ENCODE data around the gene BBLN.

BBLN gene

DNA sequence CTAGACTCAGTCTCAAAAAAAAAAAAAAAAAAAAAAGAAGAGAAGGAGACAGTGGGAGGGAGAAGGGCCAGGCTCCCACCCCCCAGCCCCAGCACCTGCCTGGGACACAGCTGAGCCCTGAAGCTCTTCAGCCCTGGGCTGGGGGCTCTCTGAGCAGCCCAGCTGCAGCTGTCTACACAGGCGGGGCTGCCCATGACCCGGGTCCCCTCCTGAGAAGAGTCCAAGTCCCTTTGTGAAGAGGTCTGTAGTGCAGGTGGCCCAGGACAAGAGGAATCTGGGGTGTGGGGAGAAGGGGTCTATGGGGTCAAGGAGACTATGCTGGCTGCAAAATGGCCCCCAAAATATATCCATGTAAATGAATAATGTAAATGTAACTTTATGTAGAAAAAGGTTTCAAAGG lies 17.5 kb upstream of the BBLN start:
- TF ChIP-seq, protein P1, sequence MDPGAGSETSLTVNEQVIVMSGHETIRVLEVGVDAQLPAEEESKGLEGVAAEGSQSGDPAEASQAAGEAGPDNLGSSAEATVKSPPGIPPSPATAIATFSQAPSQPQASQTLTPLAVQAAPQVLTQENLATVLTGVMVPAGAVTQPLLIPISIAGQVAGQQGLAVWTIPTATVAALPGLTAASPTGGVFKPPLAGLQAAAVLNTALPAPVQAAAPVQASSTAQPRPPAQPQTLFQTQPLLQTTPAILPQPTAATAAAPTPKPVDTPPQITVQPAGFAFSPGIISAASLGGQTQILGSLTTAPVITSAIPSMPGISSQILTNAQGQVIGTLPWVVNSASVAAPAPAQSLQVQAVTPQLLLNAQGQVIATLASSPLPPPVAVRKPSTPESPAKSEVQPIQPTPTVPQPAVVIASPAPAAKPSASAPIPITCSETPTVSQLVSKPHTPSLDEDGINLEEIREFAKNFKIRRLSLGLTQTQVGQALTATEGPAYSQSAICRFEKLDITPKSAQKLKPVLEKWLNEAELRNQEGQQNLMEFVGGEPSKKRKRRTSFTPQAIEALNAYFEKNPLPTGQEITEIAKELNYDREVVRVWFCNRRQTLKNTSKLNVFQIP (CRISPR knock-in tag; IDR thresholded peaks at IDR 0.05; ENCODE audit: borderline replicate concordance, low read depth) = no peak
- TF ChIP-seq ESRRG (CRISPR knock-in tag; IDR thresholded peaks at IDR 0.05) (no peak), RARB (CRISPR knock-in tag; IDR thresholded peaks at IDR 0.05) (no peak), ZC3H10 (CRISPR knock-in tag; IDR thresholded peaks at IDR 0.05) (no peak), ZFP3 (CRISPR knock-in tag; IDR thresholded peaks at IDR 0.05) (no peak), ZNF8 (CRISPR knock-in tag; IDR thresholded peaks at IDR 0.05) (no peak), TOX (CRISPR knock-in tag; IDR thresholded peaks at IDR 0.05; ENCODE audit: borderline replicate concordance) (no peak), ZNF565 (CRISPR knock-in tag; conservative IDR thresholded peaks at IDR 0.05; ENCODE audit: low read depth) (no peak)
- no peak for ATAC-seq

DNA sequence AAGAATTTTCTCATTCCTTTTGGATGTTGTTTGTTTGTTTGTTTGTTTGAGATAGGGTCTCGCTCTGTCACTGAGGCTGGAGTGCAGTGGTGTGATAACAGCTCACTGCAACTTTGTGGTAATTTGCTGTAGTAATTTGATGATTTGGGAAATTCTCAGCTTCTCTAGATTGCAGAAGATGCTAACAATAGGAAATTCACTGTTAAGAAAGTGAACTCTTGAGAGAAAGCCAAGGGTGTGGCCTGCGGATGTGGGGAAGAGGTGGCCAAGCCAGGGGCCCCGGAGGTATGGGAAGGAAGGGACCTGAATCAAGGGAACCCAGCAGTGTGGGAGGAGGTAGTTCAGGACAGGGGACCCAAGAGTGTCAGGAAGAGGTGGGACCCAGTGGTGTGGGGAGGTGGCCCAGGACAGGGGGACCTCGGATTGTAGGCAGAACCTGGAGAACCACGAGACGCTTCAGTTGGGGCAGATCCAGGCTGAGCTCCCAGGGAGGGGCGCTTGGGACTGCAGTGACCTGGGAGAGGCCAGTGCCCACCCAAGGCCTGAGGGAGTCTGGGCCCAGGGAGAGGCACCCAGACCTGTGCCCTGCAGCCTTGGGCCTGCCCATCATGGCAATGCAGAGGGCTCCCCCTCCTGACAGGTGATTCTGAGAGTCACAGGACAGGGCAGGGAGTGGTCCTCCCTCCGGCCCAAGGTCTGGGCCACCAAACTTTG lies 16.4 kb upstream of the BBLN start:
- no peak for TF ChIP-seq PPARA (CRISPR knock-in tag; IDR thresholded peaks at IDR 0.05; ENCODE audit: borderline replicate concordance)
- no peak for TF ChIP-seq GLIS3 (CRISPR knock-in tag; IDR thresholded peaks at IDR 0.05)
- no peak for TF ChIP-seq ESRRG (CRISPR knock-in tag; IDR thresholded peaks at IDR 0.05)
- TF ChIP-seq, protein P2, sequence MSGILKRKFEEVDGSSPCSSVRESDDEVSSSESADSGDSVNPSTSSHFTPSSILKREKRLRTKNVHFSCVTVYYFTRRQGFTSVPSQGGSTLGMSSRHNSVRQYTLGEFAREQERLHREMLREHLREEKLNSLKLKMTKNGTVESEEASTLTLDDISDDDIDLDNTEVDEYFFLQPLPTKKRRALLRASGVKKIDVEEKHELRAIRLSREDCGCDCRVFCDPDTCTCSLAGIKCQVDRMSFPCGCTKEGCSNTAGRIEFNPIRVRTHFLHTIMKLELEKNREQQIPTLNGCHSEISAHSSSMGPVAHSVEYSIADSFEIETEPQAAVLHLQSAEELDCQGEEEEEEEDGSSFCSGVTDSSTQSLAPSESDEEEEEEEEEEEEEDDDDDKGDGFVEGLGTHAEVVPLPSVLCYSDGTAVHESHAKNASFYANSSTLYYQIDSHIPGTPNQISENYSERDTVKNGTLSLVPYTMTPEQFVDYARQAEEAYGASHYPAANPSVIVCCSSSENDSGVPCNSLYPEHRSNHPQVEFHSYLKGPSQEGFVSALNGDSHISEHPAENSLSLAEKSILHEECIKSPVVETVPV (CRISPR knock-in tag; IDR thresholded peaks at IDR 0.05) = no peak
- TF ChIP-seq RARB (CRISPR knock-in tag; IDR thresholded peaks at IDR 0.05) = no peak
- no peak for TF ChIP-seq SNAI2 (CRISPR knock-in tag; IDR thresholded peaks at IDR 0.05)
- TF ChIP-seq, protein P3, sequence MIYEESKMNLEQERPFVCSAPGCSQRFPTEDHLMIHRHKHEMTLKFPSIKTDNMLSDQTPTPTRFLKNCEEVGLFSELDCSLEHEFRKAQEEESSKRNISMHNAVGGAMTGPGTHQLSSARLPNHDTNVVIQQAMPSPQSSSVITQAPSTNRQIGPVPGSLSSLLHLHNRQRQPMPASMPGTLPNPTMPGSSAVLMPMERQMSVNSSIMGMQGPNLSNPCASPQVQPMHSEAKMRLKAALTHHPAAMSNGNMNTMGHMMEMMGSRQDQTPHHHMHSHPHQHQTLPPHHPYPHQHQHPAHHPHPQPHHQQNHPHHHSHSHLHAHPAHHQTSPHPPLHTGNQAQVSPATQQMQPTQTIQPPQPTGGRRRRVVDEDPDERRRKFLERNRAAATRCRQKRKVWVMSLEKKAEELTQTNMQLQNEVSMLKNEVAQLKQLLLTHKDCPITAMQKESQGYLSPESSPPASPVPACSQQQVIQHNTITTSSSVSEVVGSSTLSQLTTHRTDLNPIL (CRISPR knock-in tag; IDR thresholded peaks at IDR 0.05; ENCODE audit: low read depth) = no peak
- TF ChIP-seq ZNF8 (CRISPR knock-in tag; IDR thresholded peaks at IDR 0.05) = no peak
- TF ChIP-seq ZFP3 (CRISPR knock-in tag; IDR thresholded peaks at IDR 0.05) = no peak
- no peak for ATAC-seq

DNA sequence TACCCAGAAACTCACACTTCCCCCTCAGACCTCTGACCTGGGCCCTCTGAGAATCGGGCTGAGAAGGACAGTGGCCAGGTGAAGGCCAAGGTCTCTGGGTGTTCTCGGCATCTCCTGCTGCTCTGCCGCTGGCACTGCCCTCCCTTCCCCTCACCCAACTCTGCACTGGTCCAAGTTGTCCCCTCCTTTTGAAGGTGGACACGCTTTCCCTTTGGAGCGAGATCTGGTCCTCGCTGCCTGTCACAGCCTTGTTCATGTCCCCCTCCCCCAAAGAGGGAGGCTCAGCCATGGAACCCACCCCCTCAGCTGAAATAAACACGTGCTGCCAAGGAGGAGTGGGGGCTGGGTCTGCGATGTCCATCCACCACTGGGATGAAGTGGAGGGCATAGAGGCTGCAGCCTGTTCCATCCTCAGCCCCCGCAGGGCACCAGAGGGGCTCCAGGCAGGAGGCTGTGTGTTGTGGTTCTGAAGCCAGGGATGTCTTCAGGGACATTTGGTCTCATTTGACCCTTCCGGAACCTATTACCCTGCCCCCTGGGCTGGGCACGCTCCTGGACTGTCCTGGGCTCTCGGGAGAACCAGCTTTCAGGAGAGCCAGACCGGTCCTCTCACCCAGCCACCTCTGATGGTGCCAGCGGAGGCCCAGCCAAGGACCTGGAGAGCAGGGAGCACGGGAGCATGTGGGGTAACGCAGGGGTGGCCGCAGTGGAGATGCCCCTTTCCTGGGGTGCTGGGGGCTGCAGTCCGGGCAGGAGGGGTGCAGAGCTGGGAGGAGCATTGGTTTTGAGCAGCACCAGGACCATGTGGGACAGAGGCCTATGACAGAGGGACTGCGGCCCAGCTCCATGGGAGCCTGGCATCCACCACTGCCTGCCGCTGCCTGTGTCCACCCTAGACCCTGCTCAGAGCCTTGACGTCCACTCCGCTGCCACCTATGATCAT lies 15.6 kb upstream of the BBLN start:
- no peak for ATAC-seq
- TF ChIP-seq ZNF70 (CRISPR knock-in tag; IDR thresholded peaks at IDR 0.05) (no peak), ESRRG (CRISPR knock-in tag; IDR thresholded peaks at IDR 0.05) (no peak), OSR1 (CRISPR knock-in tag; IDR thresholded peaks at IDR 0.05) (no peak), CSDC2 (CRISPR knock-in tag; IDR thresholded peaks at IDR 0.05) (no peak), TCF4 (CRISPR knock-in tag; IDR thresholded peaks at IDR 0.05; ENCODE audit: borderline replicate concordance) (no peak), ZNF8 (CRISPR knock-in tag; IDR thresholded peaks at IDR 0.05) (no peak), GLIS3 (CRISPR knock-in tag; IDR thresholded peaks at IDR 0.05) (no peak), ZNF565 (CRISPR knock-in tag; conservative IDR thresholded peaks at IDR 0.05; ENCODE audit: low read depth) (no peak)
- TF ChIP-seq, protein P2 (CRISPR knock-in tag; IDR thresholded peaks at IDR 0.05) = no peak
- TF ChIP-seq, protein P3 (CRISPR knock-in tag; IDR thresholded peaks at IDR 0.05; ENCODE audit: low read depth) = no peak
- TF ChIP-seq, protein P4, sequence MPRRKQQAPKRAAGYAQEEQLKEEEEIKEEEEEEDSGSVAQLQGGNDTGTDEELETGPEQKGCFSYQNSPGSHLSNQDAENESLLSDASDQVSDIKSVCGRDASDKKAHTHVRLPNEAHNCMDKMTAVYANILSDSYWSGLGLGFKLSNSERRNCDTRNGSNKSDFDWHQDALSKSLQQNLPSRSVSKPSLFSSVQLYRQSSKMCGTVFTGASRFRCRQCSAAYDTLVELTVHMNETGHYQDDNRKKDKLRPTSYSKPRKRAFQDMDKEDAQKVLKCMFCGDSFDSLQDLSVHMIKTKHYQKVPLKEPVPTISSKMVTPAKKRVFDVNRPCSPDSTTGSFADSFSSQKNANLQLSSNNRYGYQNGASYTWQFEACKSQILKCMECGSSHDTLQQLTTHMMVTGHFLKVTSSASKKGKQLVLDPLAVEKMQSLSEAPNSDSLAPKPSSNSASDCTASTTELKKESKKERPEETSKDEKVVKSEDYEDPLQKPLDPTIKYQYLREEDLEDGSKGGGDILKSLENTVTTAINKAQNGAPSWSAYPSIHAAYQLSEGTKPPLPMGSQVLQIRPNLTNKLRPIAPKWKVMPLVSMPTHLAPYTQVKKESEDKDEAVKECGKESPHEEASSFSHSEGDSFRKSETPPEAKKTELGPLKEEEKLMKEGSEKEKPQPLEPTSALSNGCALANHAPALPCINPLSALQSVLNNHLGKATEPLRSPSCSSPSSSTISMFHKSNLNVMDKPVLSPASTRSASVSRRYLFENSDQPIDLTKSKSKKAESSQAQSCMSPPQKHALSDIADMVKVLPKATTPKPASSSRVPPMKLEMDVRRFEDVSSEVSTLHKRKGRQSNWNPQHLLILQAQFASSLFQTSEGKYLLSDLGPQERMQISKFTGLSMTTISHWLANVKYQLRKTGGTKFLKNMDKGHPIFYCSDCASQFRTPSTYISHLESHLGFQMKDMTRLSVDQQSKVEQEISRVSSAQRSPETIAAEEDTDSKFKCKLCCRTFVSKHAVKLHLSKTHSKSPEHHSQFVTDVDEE (CRISPR knock-in tag; IDR thresholded peaks at IDR 0.05) = no peak

Data from SK-N-SH treated with all-trans-retinoic acid at 6 μM for 48 hours (cell line).